Neural progenitor cell (in vitro differentiated cells): ENCODE results near the gene VPS16.

ENCODE experiments used
- CTCF ChIP-seq: fragments of 200-600 bp; sonication (generic); IDR thresholded peaks from 2 replicates; pipeline ENCODE4 v1.5.1; 2017; ENCODE audit warnings: antibody characterized with exemption, mild to moderate bottlenecking
- EZH2 ChIP-seq: fragments of 200-600 bp; sonication (generic); IDR thresholded peaks from 2 replicates; pipeline ENCODE4 v1.6.1; 2017; ENCODE audit warnings: antibody characterized with exemption, mild to moderate bottlenecking, moderate library complexity
- EZH2phosphoT487 ChIP-seq: fragments of 200-600 bp; sonication (generic); IDR thresholded peaks from 2 replicates; pipeline ENCODE4 v1.6.1; 2017; ENCODE audit warnings: antibody characterized with exemption

GRCh38 chr20:2902291-2902690, 61.7 kb downstream of the VPS16 start:
- TF ChIP-seq CTCF = no peak
- TF ChIP-seq EZH2phosphoT487 = no peak
- TF ChIP-seq EZH2 = no peak
